ENCODE results near the gene ARID1B.

- no peak for TF ChIP-seq CTCF (IDR thresholded peaks at IDR 0.05)
- TF ChIP-seq ATF3 (CRISPR knock-in tag; conservative IDR thresholded peaks at IDR 0.05): no peak
- no peak for TF ChIP-seq CREB1 (CRISPR knock-in tag; IDR thresholded peaks at IDR 0.05)
- TF ChIP-seq ZNF396 (CRISPR knock-in tag; IDR thresholded peaks at IDR 0.05; ENCODE audit: borderline replicate concordance): no peak
- TF ChIP-seq E2F1 (CRISPR knock-in tag; IDR thresholded peaks at IDR 0.05): no peak
- no peak for TF ChIP-seq MAX (CRISPR knock-in tag; IDR thresholded peaks at IDR 0.05)
Observed at GRCh38 chr6:156808287-156808686, 31.1 kb downstream of the ARID1B start.
